Right lobe of liver (tissue), 6 donors: Measurements from ENCODE around the gene KPTN. TPM values are rescaled to one million over a fixed set of nuclear protein-coding genes. Genes with fewer than 3 reads are reported as not detected.

Experiments
- ATAC-seq, 4 donors: fragments of 200-7000 bp; cut with Tn5 transposase; one replicate each; pipeline ENCODE4 v1.9.1; 2020; ENCODE audit warnings: mild to moderate bottlenecking in 4 of 4, moderate library complexity in 4 of 4
- DNase-seq, 3 donors: peaks; one replicate each; pipeline ENCODE4 v3.0.0-alpha.2; 2020
- H3K27ac ChIP-seq, 3 donors: fragments of 200-600 bp; one replicate each; pipeline ENCODE4 v1.8.0; 2022
- H3K27me3 ChIP-seq, 2 donors: fragments of 200-600 bp; one replicate each; pipeline ENCODE4 v1.8.0; 2022
- H3K36me3 ChIP-seq, 4 donors: fragments of 200-600 bp; sonication (generic) in 1 of 4; one replicate each; pipeline versions ENCODE4 v1.5.1 to v1.8.0; 2017 to 2022; ENCODE audit warnings: control low read depth in 1 of 4
- H3K4me1 ChIP-seq, 4 donors: fragments of 200-600 bp; sonication (generic) in 1 of 4; one replicate each; pipeline versions ENCODE4 v1.5.1 to v1.8.0; 2017 to 2022; ENCODE audit warnings: control low read depth in 1 of 4
- H3K4me3 ChIP-seq, 3 donors: fragments of 200-600 bp; one replicate each; pipeline ENCODE4 v1.8.0; 2022
- H3K9me3 ChIP-seq, 4 donors: fragments of 200-600 bp; sonication (generic) in 1 of 4; one replicate each; pipeline versions ENCODE4 v1.5.1 to v1.8.0; 2017 to 2022; ENCODE audit warnings: control low read depth in 1 of 4
- POLR2A ChIP-seq: fragments of 450-650 bp; IDR thresholded peaks from one replicate; pipeline ENCODE4 v1.6.1; 2017; ENCODE audit warnings: antibody characterized with exemption, mild to moderate bottlenecking
- WGBS: methylation state at CpG from one replicate; pipeline ENCODE4 v1.1.6; 2018; ENCODE audit warnings: low coverage, low lambda C conversion rate; ENCODE audit not compliant: insufficient coverage; ENCODE audit errors: missing lambda C conversion rate; 5-methylcytosine and 5-hydroxymethylcytosine counted together
- intact Hi-C, 2 donors: fragments of 100-400 bp; cut with DNase I; formaldehyde crosslinking; loops; one replicate each; pipeline versions ENCODE4 v1.11.2 to v1.14.1; 2022
- total RNA-seq, 6 experiments: library from RNA; depleted of rRNA in 2 of 6; stranded (reverse); fragments of >200 nt in 2 of 6; fragmentation: NEBNext Ultra II Directional in 3 of 6; extraction: Animal tissue kit (Norgen Biotek cat#: 25700) in 3 of 6; gene quantifications; one replicate each; pipeline versions ENCODE4 v1.1.0 to v1.2.4, GENCODE V29; 2016 to 2023
- TF ChIP-seq, protein P1 (sequence below), 4 donors: fragments of 200-600 bp in 3 of 4; fragments of 450-650 bp in 1 of 4; IDR thresholded peaks; one replicate each; pipeline versions ENCODE4 v1.5.1 to v1.8.0; 2016 to 2022; ENCODE audit warnings: antibody characterized with exemption in 4 of 4, mild to moderate bottlenecking in 2 of 4
- donor health status: DM: no; HTN: yes; CAD: no.
- donor health status: DM: no; HTN: no; CAD: no.
- donor health status: DM: no; HTN: no; CAD: no.
- donor health status: DM: no; HTN: yes; CAD: no.
- donor health status: DM: no; HTN: yes; CAD: no.

KPTN gene
- total RNA-seq, 6 experiments from 2014 or later, result 3.1 to 7.8 (median 6.2) TPM

DNA sequence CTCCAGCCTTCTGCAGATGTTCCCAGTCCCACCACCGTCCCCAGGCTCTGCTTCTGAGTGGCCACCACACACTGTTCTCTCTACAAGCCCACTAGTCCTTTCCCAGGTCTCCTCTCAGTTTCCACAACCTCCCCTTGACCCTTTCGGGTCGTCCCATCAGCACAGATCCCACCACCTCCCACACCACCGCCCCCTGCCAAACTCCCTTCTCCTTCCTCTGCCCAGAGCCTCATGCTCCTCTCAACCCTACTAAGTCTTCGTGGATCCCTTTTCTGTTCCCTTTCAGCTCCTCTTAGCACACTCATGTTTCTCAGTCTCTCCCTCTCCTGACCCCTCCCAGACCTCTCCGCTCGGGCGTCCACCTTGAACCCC is 28.9 kb upstream of the KPTN start:
- ATAC-seq, result no peak
- WGBS, result 19% methylated on average over 8 of the region's 8 CpGs
- peaks cover 0 to 54% (median 15%) of the 10 kb centered on the region in 4 donors for H3K4me1 ChIP-seq

DNA sequence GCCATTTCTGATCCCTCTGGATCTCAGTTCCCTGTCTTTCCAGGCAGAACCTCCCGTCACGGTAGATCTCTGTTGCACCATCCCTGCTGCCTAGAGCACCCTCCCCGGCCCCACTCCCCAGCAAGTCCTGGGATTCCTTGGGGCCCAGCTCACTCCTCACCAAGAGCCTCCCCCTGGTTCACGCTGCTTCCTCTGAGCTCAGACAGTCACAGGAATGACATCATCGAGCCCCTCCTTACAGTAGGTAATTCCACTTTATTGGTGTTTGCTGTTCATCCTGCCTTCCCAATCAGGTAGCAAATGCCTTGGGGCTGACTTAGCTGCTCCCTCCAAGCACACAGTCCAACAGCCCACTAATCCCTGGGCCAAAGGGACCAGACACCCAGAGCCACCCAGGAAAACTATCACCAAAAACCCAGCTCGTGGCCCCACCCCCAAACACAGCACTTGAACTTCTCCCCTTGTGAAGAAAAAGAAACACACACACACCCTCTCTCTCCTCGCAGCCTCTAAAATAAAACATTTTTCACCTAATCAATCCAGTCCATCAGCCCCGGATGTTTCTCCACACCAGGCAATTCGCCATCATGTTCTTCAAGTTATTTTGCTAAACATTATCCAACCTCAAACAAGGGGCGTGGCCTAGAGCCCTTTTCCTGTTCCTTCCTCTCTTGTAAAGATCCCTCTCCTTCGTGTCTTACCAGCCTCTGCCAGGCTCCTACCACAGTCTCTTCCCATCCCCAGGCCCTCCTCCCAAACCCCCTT is 28.3 kb upstream of the KPTN start:
- peak overlapping the region; percentile 94 to 98 (median 97) for H3K4me3 ChIP-seq
- peak in 2 of 3 donors; percentile 65 to 87 for DNase-seq
- H3K36me3 ChIP-seq, result no peaks in the 10 kb centered on the region
- no peaks in the 10 kb centered on the region for H3K9me3 ChIP-seq
- H3K27ac ChIP-seq, result peak overlapping the region; percentile 59 to 98 (median 74)
- peaks cover 0 to 60% (median 18%) of the 10 kb centered on the region in 4 donors for H3K4me1 ChIP-seq
- H3K27me3 ChIP-seq, result no peaks in the 10 kb centered on the region
- 18% methylated on average over 9 of the region's 11 CpGs for WGBS
- intact Hi-C loops, result no loop called here
- TF ChIP-seq POLR2A, result peak; percentile 69
- TF ChIP-seq, protein P1, sequence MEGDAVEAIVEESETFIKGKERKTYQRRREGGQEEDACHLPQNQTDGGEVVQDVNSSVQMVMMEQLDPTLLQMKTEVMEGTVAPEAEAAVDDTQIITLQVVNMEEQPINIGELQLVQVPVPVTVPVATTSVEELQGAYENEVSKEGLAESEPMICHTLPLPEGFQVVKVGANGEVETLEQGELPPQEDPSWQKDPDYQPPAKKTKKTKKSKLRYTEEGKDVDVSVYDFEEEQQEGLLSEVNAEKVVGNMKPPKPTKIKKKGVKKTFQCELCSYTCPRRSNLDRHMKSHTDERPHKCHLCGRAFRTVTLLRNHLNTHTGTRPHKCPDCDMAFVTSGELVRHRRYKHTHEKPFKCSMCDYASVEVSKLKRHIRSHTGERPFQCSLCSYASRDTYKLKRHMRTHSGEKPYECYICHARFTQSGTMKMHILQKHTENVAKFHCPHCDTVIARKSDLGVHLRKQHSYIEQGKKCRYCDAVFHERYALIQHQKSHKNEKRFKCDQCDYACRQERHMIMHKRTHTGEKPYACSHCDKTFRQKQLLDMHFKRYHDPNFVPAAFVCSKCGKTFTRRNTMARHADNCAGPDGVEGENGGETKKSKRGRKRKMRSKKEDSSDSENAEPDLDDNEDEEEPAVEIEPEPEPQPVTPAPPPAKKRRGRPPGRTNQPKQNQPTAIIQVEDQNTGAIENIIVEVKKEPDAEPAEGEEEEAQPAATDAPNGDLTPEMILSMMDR (IDR thresholded peaks at IDR 0.05), result no peak
- ATAC-seq, result peak; percentile 4 to 19 (median 18)

More for the DNA sequence above, 28.9 kb upstream of the KPTN start:
- intact Hi-C loops, result no loop called here
- Histone ChIP-seq H3K27me3 (no peaks in the 10 kb centered on the region), H3K36me3 (no peaks in the 10 kb centered on the region), H3K4me3 (peak overlapping the region; percentile 94 to 98 (median 97)), H3K9me3 (no peaks in the 10 kb centered on the region), H3K27ac (peak overlapping the region; percentile 59 to 98 (median 74))
- DNase-seq, result no peak
- TF ChIP-seq, protein P1 (IDR thresholded peaks at IDR 0.05), result no peak
- TF ChIP-seq POLR2A, result no peak

DNA sequence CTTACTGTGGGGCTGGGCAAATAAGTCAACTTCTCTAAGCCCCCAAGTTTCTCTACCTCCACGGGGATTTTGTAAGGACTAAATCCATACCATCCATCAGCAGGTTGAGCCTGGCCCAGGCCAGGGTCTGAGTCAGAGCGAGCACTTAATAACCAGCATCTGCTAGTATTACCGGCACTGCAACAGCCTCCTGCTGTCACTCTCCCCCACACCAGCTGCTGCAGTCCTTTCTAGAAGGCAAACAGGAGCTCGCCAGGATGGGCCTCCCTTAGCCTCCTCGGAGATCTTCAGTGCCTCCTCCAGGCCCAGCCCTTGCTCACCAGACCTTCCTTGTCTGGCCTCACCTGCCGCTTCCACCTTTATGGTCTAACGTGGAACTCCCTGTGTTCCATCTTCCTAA is 27.7 kb upstream of the KPTN start:
- TF ChIP-seq, protein P1 (IDR thresholded peaks at IDR 0.05), result no peak
- TF ChIP-seq POLR2A, result no peak
- no peak for DNase-seq
- H3K9me3 ChIP-seq, result no peaks in the 10 kb centered on the region
- peak overlapping the region; percentile 94 to 98 (median 97) for H3K4me3 ChIP-seq
- no peaks in the 10 kb centered on the region for H3K27me3 ChIP-seq
- peaks cover 0 to 62% (median 22%) of the 10 kb centered on the region in 4 donors for H3K4me1 ChIP-seq
- no peaks in the 10 kb centered on the region for H3K36me3 ChIP-seq
- ATAC-seq, result no peak
- intact Hi-C loops, result no loop called here
- 43% methylated on average over 4 of the region's 7 CpGs for WGBS
- peak overlapping the region; percentile 59 to 98 (median 74) for H3K27ac ChIP-seq

DNA sequence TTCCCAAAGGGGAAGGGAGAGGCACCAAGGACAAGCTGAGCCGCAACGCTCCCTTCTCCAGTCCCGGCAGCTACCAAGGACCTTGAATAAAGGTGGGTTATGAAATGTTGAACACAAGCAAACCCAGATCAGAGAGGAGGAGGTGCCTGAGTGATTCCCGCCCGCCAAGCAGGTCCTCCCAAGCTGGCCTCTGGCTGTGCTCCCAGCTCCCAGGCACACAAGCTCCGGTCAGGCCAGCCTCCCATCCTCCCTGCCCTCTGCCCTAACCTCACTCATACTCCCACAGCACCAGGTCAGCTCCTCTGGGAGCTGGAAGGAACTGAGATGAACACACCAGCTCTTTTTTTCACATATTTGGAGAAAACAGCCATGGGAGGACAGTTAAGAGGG is 27.1 kb upstream of the KPTN start:
- H3K4me3 ChIP-seq, result peak overlapping the region in 2 of 3 donors; percentile 94 to 97
- intact Hi-C loops, result no loop called here
- DNase-seq, result peak; percentile 85 to 96 (median 96)

More for the DNA sequence above, 27.1 kb upstream of the KPTN start:
- Histone ChIP-seq H3K9me3 (no peaks in the 10 kb centered on the region), H3K27ac (peak overlapping the region; percentile 59 to 98 (median 74)), H3K27me3 (no peaks in the 10 kb centered on the region), H3K36me3 (no peaks in the 10 kb centered on the region), H3K4me1 (peaks cover 0 to 65% (median 24%) of the 10 kb centered on the region in 4 donors)
- TF ChIP-seq POLR2A, result peak; percentile 48
- TF ChIP-seq, protein P1 (IDR thresholded peaks at IDR 0.05), result no peak
- WGBS, result 36% methylated on average over 3 of the region's 6 CpGs
- peak; percentile 46 to 69 (median 58) for ATAC-seq
